ENCODE results near the gene GSTM3. TPM values are rescaled to one million over a fixed set of nuclear protein-coding genes. Genes with fewer than 3 reads are reported as not detected.
"Not testable (repeated sequence)": the region's sequence is repeated elsewhere in the genome, so short reads cannot be mapped to it uniquely, and the experiment has no call there.

GSTM3 gene
- total RNA-seq, 1 donor from 2014 or later: 3.0 TPM

DNA sequence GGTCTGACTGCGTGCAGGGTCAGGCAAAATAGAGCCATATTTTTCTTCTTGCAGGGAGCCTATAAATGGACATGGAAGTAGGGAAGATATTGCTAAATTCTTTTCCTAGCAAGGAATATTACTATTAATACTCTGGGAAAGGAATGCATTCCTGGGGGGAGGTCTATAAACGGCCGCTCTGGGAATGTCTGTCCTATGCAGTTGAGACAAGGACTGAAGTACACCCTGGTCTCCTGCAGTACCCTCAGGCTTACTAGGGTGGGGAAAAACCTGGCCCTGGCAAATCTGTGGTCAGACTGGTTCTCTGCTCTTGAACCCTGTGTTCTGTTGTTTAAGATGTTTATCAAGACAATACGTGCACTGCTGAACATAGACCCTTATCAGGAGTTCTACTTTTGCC, 31.9 kb downstream of the GSTM3 start:
- not testable (repeated sequence) for ATAC-seq; DNase-seq (ENCODE audit: low spot score)

DNA sequence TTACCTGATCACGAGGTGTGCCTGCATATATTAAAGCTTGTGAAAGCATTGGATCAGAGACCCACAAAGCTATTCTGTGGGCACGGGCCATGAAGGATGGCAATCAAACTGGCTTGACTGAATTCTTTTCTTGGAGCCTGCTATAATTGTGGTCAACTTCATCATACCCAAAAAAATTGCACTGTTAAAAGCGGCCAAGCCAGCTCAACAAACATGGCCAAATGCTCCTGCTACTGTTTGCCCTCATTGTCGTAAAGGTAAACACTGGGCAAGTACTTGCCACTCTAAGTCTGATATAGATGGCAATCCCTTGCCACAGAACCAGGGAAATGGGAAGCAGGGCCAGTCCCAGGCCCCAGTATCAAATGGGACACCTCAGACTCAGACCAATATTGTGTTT, 35.4 kb downstream of the GSTM3 start:
- no peak for DNase-seq (ENCODE audit: low spot score)
- no peak for ATAC-seq

DNA sequence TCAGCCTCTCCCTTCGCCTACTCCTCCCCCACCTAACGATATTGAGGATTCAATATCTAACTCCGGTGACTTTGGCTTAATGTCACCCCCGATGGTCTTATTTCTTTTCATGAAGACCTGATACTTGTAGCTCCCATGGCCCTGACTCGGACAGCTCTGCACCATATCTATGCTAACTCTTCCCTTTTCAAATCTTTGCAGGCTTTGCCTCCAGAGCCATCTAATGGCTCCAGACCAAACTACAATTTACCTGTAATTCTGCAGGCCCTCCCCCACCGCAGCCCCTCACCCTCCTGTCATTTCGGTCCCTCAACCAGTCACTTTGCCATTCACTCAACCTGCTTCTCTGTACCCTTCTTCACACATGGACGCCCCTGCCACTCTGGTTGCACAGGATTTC, 36.7 kb downstream of the GSTM3 start:
- ATAC-seq: no peak
- DNase-seq (ENCODE audit: low spot score): no peak

DNA sequence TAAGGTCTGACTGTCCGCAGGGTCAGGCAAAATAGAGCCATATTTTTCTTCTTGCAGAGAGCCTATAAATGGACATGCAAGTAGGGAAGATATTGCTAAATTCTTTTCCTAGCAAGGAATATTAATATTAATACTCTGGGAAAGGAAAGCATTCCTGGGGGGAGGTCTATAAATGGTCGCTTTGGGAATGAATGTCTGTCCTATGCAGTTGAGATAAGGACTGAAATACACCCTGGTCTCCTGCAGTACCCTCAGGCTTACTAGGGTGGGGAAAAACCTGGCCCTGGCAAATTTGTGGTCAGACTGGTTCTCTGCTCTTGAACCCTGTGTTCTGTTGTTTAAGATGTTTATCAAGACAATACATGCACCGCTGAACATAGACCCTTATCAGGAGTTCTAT, 37.9 kb downstream of the GSTM3 start:
- DNase-seq (ENCODE audit: low spot score); ATAC-seq: not testable (repeated sequence)

DNA sequence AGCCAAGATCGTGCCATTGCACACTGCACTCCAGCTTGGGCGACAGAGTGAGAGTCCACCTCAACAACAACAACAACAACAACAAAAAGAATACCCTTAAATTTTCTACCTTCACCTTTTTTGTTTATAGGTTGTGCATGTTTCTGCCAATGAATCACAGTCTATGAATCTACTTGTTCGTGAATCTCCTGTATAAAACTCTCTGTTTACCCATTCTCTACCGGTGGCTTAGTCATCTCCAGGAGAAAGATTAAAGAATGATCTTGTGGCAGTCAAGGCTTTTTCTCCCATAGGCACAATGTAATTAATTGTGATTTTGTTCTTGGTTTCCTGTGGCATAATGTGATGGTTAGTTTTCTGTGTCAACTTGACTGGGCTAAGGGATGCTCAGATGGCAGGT, 43.0 kb downstream of the GSTM3 start:
- DNase-seq (ENCODE audit: low spot score); ATAC-seq: not testable (repeated sequence)

DNA sequence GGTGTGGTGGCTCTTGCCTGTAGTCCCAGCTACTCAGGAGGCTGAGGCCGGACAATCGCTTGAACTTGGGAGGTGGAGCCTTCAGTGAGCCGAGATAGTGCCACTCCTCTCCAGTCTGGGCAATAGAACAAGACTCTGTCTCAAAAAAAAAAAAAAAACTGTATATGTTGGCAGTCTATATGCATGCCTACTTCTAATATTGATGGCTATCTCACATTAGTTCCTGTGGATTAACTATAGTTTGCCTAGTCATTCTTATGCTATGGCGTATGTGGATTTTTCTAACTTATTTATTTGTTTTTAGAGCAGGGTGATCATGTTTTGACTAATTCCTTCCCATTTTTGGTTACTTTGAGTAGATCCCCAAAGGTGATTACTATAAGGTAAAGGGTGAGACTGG, 43.8 kb downstream of the GSTM3 start:
- no peak for ATAC-seq
- no peak for DNase-seq (ENCODE audit: low spot score)

DNA sequence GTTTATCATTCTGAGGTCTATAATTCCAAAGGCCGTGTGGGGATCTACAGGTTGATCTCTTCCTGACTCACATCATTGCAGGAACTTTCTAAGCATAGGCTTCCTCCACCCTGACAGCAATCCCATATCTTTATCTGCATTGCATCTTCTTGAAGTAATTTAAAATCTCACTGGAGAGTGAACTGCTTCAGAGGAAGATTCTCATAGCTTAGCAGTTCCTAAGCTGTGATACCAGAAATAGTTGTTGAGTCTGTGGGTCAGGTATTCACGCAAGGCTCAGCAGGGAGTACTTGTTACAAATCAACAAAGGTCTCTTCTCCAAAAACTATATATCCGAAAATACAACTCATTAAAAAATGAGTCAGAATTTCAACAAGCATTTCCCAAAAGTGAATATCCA, 45.7 kb downstream of the GSTM3 start:
- DNase-seq (ENCODE audit: low spot score); ATAC-seq: not testable (repeated sequence)

DNA sequence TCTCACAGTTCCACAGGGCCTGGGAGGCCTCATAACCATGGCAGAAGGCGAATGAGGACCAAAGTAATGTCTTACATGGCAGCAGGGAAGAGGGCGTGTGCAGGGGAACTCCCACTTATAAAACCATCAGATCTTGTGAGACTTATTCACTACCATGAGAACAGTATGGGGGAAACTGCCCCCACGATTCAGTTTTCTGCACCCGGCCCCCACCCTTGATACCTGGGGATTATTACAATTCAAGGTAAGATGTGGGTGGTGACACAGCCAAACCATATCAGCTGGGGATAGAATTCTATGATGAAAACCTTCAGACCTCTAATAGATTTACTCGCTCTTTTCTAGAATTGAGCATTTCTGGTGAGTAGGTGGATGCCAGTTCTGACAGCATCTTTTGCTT, 46.4 kb downstream of the GSTM3 start:
- DNase-seq (ENCODE audit: low spot score); ATAC-seq: not testable (repeated sequence)

DNA sequence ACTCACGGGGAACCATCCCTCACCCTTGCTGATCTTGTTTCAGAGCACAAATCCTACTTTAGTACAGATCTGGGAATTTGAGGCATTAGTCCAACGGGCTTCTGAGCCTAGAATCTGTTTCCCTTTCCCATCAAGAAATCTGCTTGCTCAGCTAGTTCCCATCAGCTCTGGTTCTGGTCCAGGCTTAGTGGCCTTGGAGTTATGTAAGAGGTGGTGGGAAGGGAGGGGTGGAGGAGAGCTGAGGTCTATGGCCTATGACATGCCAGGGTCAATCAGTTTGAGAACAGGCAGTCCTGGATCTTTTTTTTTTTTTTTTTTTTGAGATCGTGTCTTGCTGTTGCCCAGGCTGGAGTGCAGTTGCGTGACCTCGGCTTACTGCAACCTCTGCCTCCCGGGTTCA, 49.1 kb downstream of the GSTM3 start:
- ATAC-seq (no peak), DNase-seq (ENCODE audit: low spot score) (no peak)

DNA sequence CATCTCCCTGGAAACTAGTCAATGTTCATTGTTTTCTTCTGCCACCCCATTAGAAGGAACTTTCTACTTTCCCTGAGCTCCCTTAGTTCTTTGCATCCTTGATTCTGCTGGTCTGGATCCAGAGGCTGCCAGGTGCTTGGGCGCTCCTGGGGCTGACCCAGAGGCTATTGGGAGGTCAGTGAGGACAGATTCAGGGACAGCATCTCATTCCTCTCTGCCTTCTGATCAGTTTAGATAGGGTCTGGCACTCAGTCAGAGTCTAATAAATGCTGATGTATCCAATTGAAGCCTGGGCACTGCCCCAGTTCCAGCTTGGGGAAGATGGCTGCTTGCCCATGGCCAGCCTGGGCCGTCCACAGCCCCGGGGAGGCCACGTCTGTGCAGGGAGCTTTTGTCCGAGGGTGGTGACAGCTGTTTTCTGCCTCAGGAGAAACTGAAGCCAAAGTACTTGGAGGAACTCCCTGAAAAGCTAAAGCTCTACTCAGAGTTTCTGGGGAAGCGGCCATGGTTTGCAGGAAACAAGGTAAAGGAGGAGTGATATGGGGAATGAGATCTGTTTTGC, 50.9 kb downstream of the GSTM3 start:
- no peak for DNase-seq (ENCODE audit: low spot score)
- ATAC-seq: no peak

DNA sequence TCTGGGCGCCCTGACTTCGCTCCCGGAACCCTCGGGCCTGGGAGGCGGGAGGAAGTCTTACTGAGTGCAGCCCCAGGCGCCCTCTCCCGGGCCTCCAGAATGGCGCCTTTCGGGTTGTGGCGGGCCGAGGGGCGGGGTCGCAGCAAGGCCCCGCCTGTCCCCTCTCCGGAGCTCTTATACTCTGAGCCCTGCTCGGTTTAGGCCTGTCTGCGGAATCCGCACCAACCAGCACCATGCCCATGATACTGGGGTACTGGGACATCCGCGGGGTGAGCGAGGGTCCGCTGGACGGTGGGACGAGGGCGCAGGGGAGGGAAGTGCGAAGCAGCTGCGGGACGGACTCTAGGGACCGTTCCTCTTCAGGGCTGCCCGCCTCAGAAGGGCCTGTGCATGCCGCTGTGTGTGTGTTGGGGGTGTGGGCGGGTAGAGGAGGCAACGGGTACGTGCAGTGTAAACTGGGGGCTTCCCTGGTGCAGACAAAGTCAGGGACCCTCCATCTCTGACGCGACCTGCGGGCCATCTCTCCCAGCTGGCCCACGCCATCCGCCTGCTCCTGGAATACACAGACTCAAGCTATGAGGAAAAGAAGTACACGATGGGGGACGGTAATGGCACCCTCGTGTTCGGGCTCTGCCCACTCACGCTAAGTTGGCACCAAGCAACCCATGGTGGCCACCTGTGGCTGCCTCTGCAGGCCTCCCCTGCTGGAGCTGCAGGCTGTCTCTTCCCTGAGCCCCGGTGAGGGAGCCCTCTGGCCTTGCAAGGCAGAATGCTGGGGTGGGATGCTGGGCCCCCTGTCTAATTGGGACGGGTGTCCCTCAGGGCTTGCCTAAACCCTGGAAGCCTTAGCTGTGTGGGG, 53.0 kb downstream of the GSTM3 start, which contains the start of gene GSTM1:
Gene GSTM1, plus strand, starts transcription at position 177 of the 859 bp plus-strand sequence. Its CDS starts 57 bp downstream, at position 234.
- DNase-seq (ENCODE audit: low spot score): no peak
- ATAC-seq: no peak

DNA sequence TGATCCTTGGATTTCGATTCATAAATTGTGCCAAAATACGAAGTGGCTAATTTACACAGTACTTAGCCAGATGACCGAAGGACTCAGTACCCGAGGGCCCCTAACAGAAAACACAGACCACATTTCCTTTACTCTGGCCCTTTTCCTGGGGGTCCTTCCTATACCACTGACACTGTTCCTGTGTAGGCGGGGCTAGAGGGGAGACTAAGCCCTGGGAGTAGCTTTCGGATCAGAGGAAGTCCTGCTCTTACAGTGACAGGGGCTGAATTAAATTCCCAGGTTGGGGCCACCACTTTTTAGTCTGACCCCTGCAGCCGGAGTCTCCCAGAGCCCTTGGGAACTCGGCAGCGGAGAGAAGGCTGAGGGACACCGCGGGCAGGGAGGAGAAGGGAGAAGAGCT, 53.7 kb downstream of the GSTM3 start:
- ATAC-seq: not testable (repeated sequence)

DNA sequence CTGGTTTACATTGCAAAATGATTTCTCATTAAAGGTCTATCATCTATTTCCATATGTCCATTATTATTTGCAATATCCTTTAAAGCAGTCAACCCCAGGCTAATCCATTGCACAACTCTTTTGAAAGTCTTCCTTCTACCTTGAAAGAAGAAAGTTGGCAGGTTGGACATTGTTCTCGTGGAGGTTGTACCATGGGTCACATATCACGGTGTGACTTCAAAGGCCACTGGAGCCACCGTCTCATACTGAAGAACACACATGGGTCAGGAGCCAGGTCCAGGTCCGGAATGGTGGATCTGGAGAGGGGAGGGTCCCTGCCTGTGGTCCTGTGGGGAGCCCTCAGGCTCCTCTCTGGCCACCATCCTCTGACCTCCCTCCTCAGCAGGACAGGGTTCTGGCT, 54.9 kb downstream of the GSTM3 start:
- ATAC-seq; DNase-seq (ENCODE audit: low spot score): not testable (repeated sequence)

More for the DNA sequence above, 53.7 kb downstream of the GSTM3 start:
- DNase-seq (ENCODE audit: low spot score): not testable (repeated sequence)

DNA sequence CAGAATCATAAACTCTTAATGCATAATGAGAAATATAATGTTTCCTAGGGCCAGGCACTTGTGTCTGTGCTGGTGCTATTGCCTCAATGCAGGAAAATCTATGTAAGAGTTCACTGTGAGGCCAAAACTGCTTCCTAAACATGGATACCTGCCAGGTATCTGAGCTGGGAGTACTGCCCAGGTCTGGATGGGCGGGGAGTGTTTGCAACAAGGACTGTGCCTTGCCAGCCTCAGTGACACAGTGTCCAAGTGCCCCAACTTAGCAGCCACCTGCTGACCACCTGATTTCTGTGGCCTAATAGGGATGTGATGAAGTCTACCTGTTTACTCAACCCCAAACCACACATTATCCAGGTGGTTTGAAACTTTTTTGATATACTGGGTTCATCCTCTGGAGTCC, 55.4 kb downstream of the GSTM3 start:
- not testable (repeated sequence) for DNase-seq (ENCODE audit: low spot score); ATAC-seq

DNA sequence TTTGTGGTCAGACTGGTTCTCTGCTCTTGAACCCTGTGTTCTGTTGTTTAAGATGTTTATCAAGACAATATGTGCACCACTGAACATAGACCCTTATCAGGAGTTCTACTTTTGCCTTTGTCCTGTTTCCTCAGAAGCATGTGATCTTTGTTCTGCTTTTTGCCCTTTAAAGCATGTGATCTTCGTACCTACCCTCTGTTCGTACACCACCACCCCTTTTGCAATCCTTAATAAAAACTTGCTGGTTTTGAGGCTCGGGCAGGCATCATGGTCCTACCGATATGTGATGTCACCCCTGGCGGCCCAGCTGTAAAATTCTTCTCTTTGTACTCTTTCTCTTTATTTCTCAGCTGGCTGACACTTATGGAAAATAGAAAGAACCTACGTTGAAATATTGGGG, 56.1 kb downstream of the GSTM3 start:
- DNase-seq (ENCODE audit: low spot score); ATAC-seq: not testable (repeated sequence)

Other genes with a start within 250 kb of the GSTM3 start
- 3.3 TPM for gene CYB561D1, start 246.9 kb downstream of the GSTM3 start, total RNA-seq
- 3.5 TPM for gene AMIGO1, start 231.3 kb downstream of the GSTM3 start, total RNA-seq
- not detected for gene GPR61, start 201.2 kb downstream of the GSTM3 start, total RNA-seq
- gene GNAI3, start 192.4 kb downstream of the GSTM3 start, total RNA-seq: 2.5 TPM
- gene GNAT2, start 121.4 kb downstream of the GSTM3 start, total RNA-seq: 0.25 TPM
- gene AMPD2, start 121.2 kb downstream of the GSTM3 start, total RNA-seq: 56.1 TPM
- 25.4 TPM for gene GSTM4, start 84.9 kb downstream of the GSTM3 start, total RNA-seq
- gene GSTM2, start 73.0 kb downstream of the GSTM3 start, total RNA-seq: 15.1 TPM
- not detected for gene GSTM1, start 53.2 kb downstream of the GSTM3 start, total RNA-seq
- gene GSTM5, start 28.8 kb downstream of the GSTM3 start, total RNA-seq: 0.10 TPM
- 0.15 TPM for gene EPS8L3, start 22.9 kb upstream of the GSTM3 start, total RNA-seq
- gene CSF1, start 169.8 kb upstream of the GSTM3 start, total RNA-seq: 12.5 TPM
- 59.9 TPM for gene AHCYL1, start 243.7 kb upstream of the GSTM3 start, total RNA-seq

Data from left lobe of liver (tissue), 2 donors.